GM12878 (cell line): ENCODE results near the gene ACSL4. TPM values are rescaled to one million over a fixed set of nuclear protein-coding genes. Genes with fewer than 3 reads are reported as not detected.
A peak's percentile ranks its signal among the peaks of the same experiment; 100 is the strongest.

Experiments
- BRCA1 ChIP-seq: IDR thresholded peaks from 2 replicates; pipeline ENCODE4 v1.6.1; 2011; ENCODE audit warnings: low read depth, low read length, improper control_type of control experiment
- CEBPB ChIP-seq, 2 experiments: fragments of 150-350 bp in 1 of 2; IDR thresholded peaks; 2 replicates each; pipeline ENCODE4 v1.6.1; 2012 to 2014; ENCODE audit warnings: low read depth in 2 of 2, low read length in 2 of 2, borderline replicate concordance in 1 of 2, inconsistent platforms in 1 of 2
- CHD1 ChIP-seq: IDR thresholded peaks from 2 replicates; pipeline ENCODE4 v1.6.1; 2012; ENCODE audit warnings: low read depth, low read length, improper control_type of control experiment
- EGR1 ChIP-seq, 2 experiments: IDR thresholded peaks; 1 replicate in 1 of 2; 2 replicates in 1 of 2; pipeline ENCODE4 v1.6.1; 2011 to 2012; ENCODE audit warnings: low read depth in 2 of 2, low read length in 2 of 2, borderline replicate concordance in 1 of 2, mild to moderate bottlenecking in 1 of 2, moderate library complexity in 1 of 2
- IRF5 ChIP-seq: fragments of 450-650 bp; IDR thresholded peaks from 2 replicates; pipeline ENCODE4 v1.6.1; 2017; ENCODE audit warnings: borderline replicate concordance
- MXI1 ChIP-seq: fragments of 150-350 bp; IDR thresholded peaks from 2 replicates; pipeline ENCODE4 v1.6.1; 2011; ENCODE audit warnings: low read depth, mild to moderate bottlenecking, inconsistent platforms, low read length, improper control_type of control experiment
- NFIC ChIP-seq: IDR thresholded peaks from 2 replicates; pipeline ENCODE4 v1.6.1; 2012; ENCODE audit warnings: low read depth, mild to moderate bottlenecking, inconsistent platforms, low read length, moderate library complexity
- NFYB ChIP-seq: IDR thresholded peaks from 2 replicates; pipeline ENCODE4 v1.6.1; 2011; ENCODE audit warnings: low read depth, mild to moderate bottlenecking, low read length, improper control_type of control experiment, moderate library complexity; ENCODE audit not compliant: insufficient read depth
- NKRF ChIP-seq: fragments of 450-650 bp; conservative IDR thresholded peaks from 2 replicates; pipeline ENCODE4 v1.6.1; 2017; ENCODE audit warnings: mild to moderate bottlenecking, moderate library complexity
- TAF1 ChIP-seq: IDR thresholded peaks from 2 replicates; pipeline ENCODE4 v1.6.1; 2011; ENCODE audit warnings: mild to moderate bottlenecking, low read depth, low read length, borderline replicate concordance
- ZBED1 ChIP-seq: IDR thresholded peaks from 2 replicates; pipeline ENCODE4 v1.6.1; 2016; ENCODE audit warnings: borderline replicate concordance
- ZBTB11 ChIP-seq: fragments of 450-650 bp; formaldehyde crosslinking; IDR thresholded peaks from 2 replicates; pipeline ENCODE4 v1.5.0; 2022; ENCODE audit warnings: mild to moderate bottlenecking, missing genetic modification characterization
- ZZZ3 ChIP-seq: IDR thresholded peaks from 2 replicates; pipeline ENCODE4 v1.6.1; 2011; ENCODE audit warnings: low read depth; ENCODE audit not compliant: control insufficient read depth, insufficient read length
- polyA plus RNA-seq, 11 experiments: library from polyadenylated mRNA; depleted of rRNA in 4 of 11; unstranded in 6 of 11; stranded (reverse) in 5 of 11; fragments of >200 nt; fragmentation: Nextera tagmentation in 4 of 11; fragmentation: Illumina TruSeq in 1 of 11; extraction: Ambion mirVana in 4 of 11; extraction: Trizol in 1 of 11; gene quantifications; 1 replicate in 1 of 11; 2 replicates in 10 of 11; pipeline versions ENCODE4 v1.2.1 to v1.2.3, GENCODE V29; 2011 to 2016; ENCODE audit warnings: inconsistent platforms in 2 of 11, missing spikeins in 2 of 11, low read depth in 1 of 11
- total RNA-seq, 4 experiments: library from RNA; depleted of rRNA in 3 of 4; stranded (reverse); fragments of >200 nt in 3 of 4; fragmentation: Illumina TruSeq in 1 of 4; extraction: Trizol in 1 of 4; gene quantifications; 2 replicates each; pipeline versions ENCODE4 v1.2.1 to v1.2.3, GENCODE V29; 2013 to 2021
- TF ChIP-seq, protein P1 (sequence below): IDR thresholded peaks from 2 replicates; pipeline ENCODE4 v1.6.1; 2012; ENCODE audit warnings: improper control_type of control experiment, low read depth, low read length; ENCODE audit not compliant: insufficient replicate concordance
- TF ChIP-seq, protein P2 (sequence below): fragments of 450-650 bp; IDR thresholded peaks from 2 replicates; pipeline ENCODE4 v1.6.1; 2017; ENCODE audit warnings: mild to moderate bottlenecking

Gene ACSL4
- total and polyA plus RNA-seq, 10 of the 15 experiments (the other 5 are each of a cell fraction or from before 2014, with no cell fraction given) = 20.7 to 66.6 (median 45.4) TPM

GRCh38 chrX:109774706-109775105 lies 41.6 kb upstream of the ACSL4 start (continued):
- TF ChIP-seq ZBTB11 (CRISPR knock-in tag) = no peak
- TF ChIP-seq NFIC = peak; percentile 95
- TF ChIP-seq CHD1 = no peak
- TF ChIP-seq ZBED1 = peak; percentile 95
- TF ChIP-seq BRCA1 = no peak
- no peak for TF ChIP-seq TAF1
- no peak for TF ChIP-seq NFYB
- TF ChIP-seq ZZZ3 = no peak
- 0 out of 4 replicates have a peak, but pooled peaks of 1 of the 2 experiments have one; percentile 80 for TF ChIP-seq CEBPB (IDR thresholded peaks at IDR 0.05; ENCODE audit: borderline replicate concordance in 1 of 2, low read depth in 2 of 2, low read length in 2 of 2)
- no peak for TF ChIP-seq NKRF
- TF ChIP-seq IRF5 = no peak
- TF ChIP-seq, protein P1, sequence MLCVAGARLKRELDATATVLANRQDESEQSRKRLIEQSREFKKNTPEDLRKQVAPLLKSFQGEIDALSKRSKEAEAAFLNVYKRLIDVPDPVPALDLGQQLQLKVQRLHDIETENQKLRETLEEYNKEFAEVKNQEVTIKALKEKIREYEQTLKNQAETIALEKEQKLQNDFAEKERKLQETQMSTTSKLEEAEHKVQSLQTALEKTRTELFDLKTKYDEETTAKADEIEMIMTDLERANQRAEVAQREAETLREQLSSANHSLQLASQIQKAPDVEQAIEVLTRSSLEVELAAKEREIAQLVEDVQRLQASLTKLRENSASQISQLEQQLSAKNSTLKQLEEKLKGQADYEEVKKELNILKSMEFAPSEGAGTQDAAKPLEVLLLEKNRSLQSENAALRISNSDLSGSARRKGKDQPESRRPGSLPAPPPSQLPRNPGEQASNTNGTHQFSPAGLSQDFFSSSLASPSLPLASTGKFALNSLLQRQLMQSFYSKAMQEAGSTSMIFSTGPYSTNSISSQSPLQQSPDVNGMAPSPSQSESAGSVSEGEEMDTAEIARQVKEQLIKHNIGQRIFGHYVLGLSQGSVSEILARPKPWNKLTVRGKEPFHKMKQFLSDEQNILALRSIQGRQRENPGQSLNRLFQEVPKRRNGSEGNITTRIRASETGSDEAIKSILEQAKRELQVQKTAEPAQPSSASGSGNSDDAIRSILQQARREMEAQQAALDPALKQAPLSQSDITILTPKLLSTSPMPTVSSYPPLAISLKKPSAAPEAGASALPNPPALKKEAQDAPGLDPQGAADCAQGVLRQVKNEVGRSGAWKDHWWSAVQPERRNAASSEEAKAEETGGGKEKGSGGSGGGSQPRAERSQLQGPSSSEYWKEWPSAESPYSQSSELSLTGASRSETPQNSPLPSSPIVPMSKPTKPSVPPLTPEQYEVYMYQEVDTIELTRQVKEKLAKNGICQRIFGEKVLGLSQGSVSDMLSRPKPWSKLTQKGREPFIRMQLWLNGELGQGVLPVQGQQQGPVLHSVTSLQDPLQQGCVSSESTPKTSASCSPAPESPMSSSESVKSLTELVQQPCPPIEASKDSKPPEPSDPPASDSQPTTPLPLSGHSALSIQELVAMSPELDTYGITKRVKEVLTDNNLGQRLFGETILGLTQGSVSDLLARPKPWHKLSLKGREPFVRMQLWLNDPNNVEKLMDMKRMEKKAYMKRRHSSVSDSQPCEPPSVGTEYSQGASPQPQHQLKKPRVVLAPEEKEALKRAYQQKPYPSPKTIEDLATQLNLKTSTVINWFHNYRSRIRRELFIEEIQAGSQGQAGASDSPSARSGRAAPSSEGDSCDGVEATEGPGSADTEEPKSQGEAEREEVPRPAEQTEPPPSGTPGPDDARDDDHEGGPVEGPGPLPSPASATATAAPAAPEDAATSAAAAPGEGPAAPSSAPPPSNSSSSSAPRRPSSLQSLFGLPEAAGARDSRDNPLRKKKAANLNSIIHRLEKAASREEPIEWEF = no peak
- TF ChIP-seq EGR1 (IDR thresholded peaks at IDR 0.05; ENCODE audit: borderline replicate concordance in 1 of 2, low read depth in 2 of 2, low read length in 2 of 2) = peak in 1 of 2 experiments; percentile 6; a peak in 1 of 3 replicates
- no peak for TF ChIP-seq MXI1
- TF ChIP-seq, protein P2, sequence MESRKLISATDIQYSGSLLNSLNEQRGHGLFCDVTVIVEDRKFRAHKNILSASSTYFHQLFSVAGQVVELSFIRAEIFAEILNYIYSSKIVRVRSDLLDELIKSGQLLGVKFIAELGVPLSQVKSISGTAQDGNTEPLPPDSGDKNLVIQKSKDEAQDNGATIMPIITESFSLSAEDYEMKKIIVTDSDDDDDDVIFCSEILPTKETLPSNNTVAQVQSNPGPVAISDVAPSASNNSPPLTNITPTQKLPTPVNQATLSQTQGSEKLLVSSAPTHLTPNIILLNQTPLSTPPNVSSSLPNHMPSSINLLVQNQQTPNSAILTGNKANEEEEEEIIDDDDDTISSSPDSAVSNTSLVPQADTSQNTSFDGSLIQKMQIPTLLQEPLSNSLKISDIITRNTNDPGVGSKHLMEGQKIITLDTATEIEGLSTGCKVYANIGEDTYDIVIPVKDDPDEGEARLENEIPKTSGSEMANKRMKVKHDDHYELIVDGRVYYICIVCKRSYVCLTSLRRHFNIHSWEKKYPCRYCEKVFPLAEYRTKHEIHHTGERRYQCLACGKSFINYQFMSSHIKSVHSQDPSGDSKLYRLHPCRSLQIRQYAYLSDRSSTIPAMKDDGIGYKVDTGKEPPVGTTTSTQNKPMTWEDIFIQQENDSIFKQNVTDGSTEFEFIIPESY = no peak
